Mononuclear cell (primary cell): Measurements from ENCODE around the gene TBX18. TPM values are rescaled to one million over a fixed set of nuclear protein-coding genes. Genes with fewer than 3 reads are reported as not detected.

ENCODE experiments used
- H3K27me3 ChIP-seq: 2 replicates; pipeline ENCODE4 v1.6.0; 2011; ENCODE audit warnings: low read length, control low read depth; ENCODE audit not compliant: insufficient read depth
- H3K4me1 ChIP-seq: 2 replicates; pipeline ENCODE4 v1.5.1; 2011; ENCODE audit warnings: mild to moderate bottlenecking, low read length, control low read depth; ENCODE audit not compliant: insufficient read depth
- H3K4me3 ChIP-seq: 2 replicates; pipeline ENCODE4 v1.5.1; 2011; ENCODE audit warnings: mild to moderate bottlenecking, low read length, moderate library complexity
- H3K9me3 ChIP-seq: 2 replicates; pipeline ENCODE4 v1.5.1; 2011; ENCODE audit warnings: low read depth, mild to moderate bottlenecking, control low read depth, low read length
- total RNA-seq: library from RNA; depleted of rRNA; stranded (reverse); fragments of >200 nt; gene quantifications from one replicate; pipeline ENCODE4 v1.2.3, GENCODE V29; 2012

Gene TBX18
- under 0.01 TPM for total RNA-seq

DNA sequence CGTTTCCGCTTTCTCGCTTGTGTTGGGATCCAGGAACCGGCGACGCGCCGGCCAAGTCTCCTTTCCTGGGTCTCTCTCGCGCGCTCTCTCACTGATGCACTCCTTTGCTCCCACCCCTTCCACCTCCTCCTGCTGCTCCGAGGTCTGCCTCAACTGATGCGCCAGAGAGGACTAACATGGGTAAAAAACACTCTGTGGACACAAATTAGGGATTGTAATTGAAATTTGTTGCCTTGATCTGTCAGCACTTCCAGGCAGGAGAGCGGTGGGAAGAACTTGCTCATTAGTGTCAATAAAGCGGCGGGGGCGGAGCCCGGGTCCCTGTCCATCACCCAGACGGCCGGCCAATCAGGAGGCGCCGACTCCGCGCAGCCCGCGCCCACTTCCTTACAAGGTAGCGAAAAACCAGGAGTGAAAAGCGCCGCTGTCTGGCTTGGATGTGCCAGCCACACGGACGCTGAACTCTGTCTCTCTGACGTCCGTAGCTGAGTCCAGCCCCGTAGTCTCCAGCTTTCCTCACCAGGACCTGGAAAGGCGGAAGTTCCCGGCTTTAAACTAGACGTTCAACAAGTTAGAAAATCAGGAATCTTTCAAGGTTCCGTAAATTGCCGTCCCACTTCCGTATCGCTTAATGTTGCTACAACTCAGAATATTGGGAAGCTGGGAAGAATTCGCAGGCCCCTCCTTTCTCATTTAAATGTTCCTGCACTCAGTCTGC is at the start of gene TBX18:
TSS of gene TBX18 (minus strand) at position 267 of the 718 bp plus-strand sequence. CDS start 417 bp downstream, outside the sequence.
- H3K4me3 ChIP-seq, result no peak within 1 kb of the TSS
- H3K27me3 ChIP-seq, result peaks cover 95% of the 10 kb centered on the region
- peaks cover 8% of the 10 kb centered on the region for H3K4me1 ChIP-seq
- H3K9me3 ChIP-seq, result no peaks in the 10 kb centered on the region

DNA sequence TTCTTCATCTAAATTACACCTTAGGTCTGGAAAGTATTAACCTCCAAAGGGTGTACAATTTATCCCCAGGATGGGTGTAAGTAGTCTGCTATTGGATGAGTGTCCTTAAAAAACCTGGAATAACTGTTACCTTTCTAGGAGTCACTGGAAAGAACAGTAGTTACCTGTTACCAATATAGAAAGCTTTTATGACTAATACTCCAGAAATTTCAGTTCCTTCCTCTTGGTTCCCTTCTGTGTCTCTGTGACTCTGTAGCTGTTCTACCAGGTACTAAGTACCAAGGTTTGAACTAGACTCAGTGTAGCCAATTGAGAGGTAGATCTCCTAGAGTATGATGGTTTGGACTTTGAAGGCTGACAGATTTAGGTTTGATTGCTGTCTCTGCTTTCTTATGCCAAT is 47.0 kb upstream of the TBX18 start:
- no peaks in the 10 kb centered on the region for H3K27me3 ChIP-seq
- H3K4me1 ChIP-seq, result no peaks in the 10 kb centered on the region
- H3K4me3 ChIP-seq, result no peak overlapping the region
- H3K9me3 ChIP-seq, result no peaks in the 10 kb centered on the region

DNA sequence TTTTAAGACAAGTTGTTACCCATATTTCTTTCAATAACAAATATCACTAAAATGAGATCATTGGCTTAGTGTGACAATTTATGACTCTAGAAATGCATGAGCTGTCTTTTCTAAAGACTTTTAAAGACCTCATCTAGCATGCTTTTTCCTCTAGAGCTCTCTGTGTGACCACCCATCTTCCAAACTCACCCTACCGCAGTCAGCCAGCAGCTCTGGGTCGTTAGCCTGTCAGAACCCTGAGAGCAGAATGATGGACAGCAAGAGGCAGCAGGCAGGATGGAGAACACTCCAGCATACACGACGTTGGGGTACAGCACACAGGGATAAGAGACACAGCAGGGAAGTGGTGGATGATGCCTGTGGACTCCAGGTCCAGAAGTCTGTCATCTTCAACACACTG is 45.1 kb upstream of the TBX18 start:
- Histone ChIP-seq H3K9me3 (no peaks in the 10 kb centered on the region), H3K4me1 (no peaks in the 10 kb centered on the region), H3K4me3 (no peak overlapping the region), H3K27me3 (no peaks in the 10 kb centered on the region)

GRCh38 chr6:84808491-84809061 is 44.2 kb upstream of the TBX18 start:
- no peak overlapping the region for H3K4me3 ChIP-seq
- no peaks in the 10 kb centered on the region for H3K4me1 ChIP-seq
- H3K9me3 ChIP-seq, result no peaks in the 10 kb centered on the region
- H3K27me3 ChIP-seq, result no peaks in the 10 kb centered on the region

DNA sequence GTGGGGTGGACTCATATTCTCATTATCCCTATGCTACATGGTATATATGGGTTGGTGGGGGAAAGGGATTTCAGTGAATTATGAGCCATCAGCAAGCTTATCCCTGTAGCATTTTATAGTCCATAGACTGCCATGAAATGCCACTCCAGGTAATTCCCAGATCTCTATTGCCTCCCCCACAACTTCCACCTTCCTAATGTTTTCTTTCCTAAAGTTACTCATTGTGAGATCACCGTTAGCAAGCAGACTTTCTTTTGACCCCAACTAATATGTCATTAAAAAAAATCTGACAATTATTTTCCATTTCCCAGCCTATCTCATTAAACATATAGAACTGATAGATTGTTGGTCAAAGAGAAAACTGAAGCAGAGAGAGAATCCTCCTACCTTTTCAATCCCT is 40.7 kb upstream of the TBX18 start:
- Histone ChIP-seq H3K4me3 (no peak overlapping the region), H3K4me1 (no peaks in the 10 kb centered on the region), H3K27me3 (no peaks in the 10 kb centered on the region), H3K9me3 (no peaks in the 10 kb centered on the region)

DNA sequence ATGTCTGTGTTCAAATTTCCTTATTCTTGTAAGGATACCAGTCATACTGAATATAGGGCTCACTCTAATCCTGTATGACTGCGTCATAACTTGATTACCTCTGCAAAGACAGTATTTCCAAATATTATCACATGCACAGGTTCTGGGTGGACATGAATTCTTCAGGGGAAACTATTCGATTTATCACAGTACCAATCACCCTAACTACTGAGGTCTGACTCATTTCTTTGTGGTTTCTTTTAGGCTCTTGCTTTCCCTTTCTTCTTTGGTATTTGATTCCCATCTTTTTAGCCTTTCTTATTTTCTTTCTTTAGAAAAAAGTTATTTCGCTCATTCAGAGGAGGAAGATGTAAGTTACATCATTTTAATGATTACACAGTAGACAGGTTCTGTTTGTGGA is 40.3 kb upstream of the TBX18 start:
- H3K9me3 ChIP-seq, result no peaks in the 10 kb centered on the region
- H3K4me3 ChIP-seq, result no peak overlapping the region
- H3K27me3 ChIP-seq, result no peaks in the 10 kb centered on the region
- no peaks in the 10 kb centered on the region for H3K4me1 ChIP-seq

- Histone ChIP-seq H3K27me3 (no peaks in the 10 kb centered on the region), H3K4me3 (no peak overlapping the region), H3K4me1 (no peaks in the 10 kb centered on the region), H3K9me3 (no peaks in the 10 kb centered on the region)
Observed at GRCh38 chr6:84801250-84801649, 36.9 kb upstream of the TBX18 start.

GRCh38 chr6:84798257-84798656 is 33.9 kb upstream of the TBX18 start:
- Histone ChIP-seq H3K27me3 (no peaks in the 10 kb centered on the region), H3K4me3 (no peak overlapping the region), H3K9me3 (no peaks in the 10 kb centered on the region), H3K4me1 (no peaks in the 10 kb centered on the region)

GRCh38 chr6:84796343-84796742 is 31.9 kb upstream of the TBX18 start:
- H3K4me3 ChIP-seq, result no peak overlapping the region
- no peaks in the 10 kb centered on the region for H3K27me3 ChIP-seq
- H3K9me3 ChIP-seq, result no peaks in the 10 kb centered on the region
- H3K4me1 ChIP-seq, result no peaks in the 10 kb centered on the region

- Histone ChIP-seq H3K4me1 (no peaks in the 10 kb centered on the region), H3K27me3 (no peaks in the 10 kb centered on the region), H3K9me3 (no peaks in the 10 kb centered on the region), H3K4me3 (no peak overlapping the region)
Observed at GRCh38 chr6:84791927-84792326, 27.5 kb upstream of the TBX18 start.

DNA sequence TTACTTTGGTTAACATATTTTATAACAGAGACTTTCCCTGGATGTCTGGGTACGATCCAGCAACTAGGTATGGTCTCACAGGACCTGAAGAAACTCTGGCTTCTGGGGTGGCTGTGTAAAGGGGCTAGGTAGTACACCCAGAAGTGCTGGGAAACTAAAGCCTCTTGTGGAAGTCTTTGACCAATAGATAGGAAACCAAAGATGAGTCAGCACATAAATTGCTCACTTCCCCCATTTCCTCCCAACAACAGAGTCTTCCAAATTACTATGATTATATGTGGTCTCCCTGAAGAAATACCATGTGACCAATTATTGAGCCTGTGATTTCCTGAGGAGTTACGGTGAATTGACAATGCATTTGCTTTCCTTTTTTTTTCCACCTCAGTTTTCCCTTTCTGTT is 26.8 kb upstream of the TBX18 start:
- Histone ChIP-seq H3K4me3 (no peak overlapping the region), H3K9me3 (no peaks in the 10 kb centered on the region), H3K4me1 (no peaks in the 10 kb centered on the region), H3K27me3 (no peaks in the 10 kb centered on the region)

DNA sequence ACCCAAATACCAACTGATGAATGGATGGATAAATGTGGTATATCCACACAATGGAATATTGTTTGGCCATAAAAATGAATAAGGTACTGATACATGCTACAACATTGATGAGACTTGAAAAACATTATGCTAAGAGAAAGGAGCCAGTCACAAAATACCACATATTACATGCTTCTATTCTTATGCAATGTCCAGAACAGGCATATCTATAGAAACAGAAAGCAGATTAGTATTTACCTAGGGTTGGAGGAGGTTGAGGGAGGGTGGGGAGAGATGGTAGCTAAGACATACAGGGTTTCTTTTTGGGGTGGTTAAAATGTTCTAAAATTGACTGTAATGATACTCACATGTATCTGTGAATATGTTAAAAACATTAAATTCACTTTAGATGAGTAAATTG is 24.8 kb upstream of the TBX18 start:
- no peak overlapping the region for H3K4me3 ChIP-seq
- H3K9me3 ChIP-seq, result no peaks in the 10 kb centered on the region
- no peaks in the 10 kb centered on the region for H3K4me1 ChIP-seq
- H3K27me3 ChIP-seq, result no peaks in the 10 kb centered on the region

DNA sequence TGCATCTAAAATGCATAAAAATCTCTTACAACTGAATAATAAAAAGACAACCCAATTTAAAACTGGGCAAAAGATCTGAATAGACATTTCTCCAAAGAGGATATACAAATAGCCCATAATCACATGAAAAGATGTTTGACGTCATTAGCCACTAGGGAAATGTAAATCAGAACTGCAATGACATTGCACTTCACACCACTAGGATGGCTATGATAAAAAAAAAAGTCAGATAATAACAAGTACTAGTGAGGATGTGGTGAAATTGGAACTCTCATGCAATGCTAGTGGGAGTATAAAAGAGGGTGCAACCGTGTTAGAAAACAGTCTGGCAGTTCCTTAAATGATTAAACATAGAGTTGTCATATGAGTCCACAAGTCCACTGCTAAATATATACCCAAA is 24.3 kb upstream of the TBX18 start:
- no peaks in the 10 kb centered on the region for H3K4me1 ChIP-seq
- no peaks in the 10 kb centered on the region for H3K9me3 ChIP-seq
- no peak overlapping the region for H3K4me3 ChIP-seq
- H3K27me3 ChIP-seq, result no peaks in the 10 kb centered on the region

- Histone ChIP-seq H3K4me3 (no peak overlapping the region), H3K9me3 (no peaks in the 10 kb centered on the region), H3K4me1 (no peaks in the 10 kb centered on the region), H3K27me3 (peaks cover 6% of the 10 kb centered on the region)
Observed at GRCh38 chr6:84785671-84786070, 21.3 kb upstream of the TBX18 start.

DNA sequence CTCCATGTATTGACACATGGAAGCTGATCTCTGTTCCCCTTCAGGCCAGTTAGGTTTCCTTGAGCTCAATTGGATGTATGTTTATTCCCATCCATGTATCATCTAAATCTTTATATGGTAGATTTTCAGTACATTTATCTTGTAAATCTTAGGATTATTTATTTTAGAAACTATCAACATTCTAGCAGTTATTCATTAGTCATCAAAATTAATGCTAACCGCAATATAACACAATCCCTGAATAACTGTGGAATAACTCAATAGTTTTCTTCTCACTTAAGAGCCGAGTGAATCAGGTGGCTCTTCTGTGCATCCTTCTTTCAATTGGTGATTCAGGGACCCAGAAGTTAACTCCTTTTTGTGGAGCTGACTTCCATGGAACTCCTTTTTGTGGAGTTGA is 15.5 kb upstream of the TBX18 start:
- H3K27me3 ChIP-seq, result peaks cover 28% of the 10 kb centered on the region
- H3K9me3 ChIP-seq, result no peaks in the 10 kb centered on the region
- no peaks in the 10 kb centered on the region for H3K4me1 ChIP-seq
- no peak overlapping the region for H3K4me3 ChIP-seq

- no peaks in the 10 kb centered on the region for H3K9me3 ChIP-seq
- H3K27me3 ChIP-seq, result peaks cover 34% of the 10 kb centered on the region
- H3K4me3 ChIP-seq, result no peak overlapping the region
- no peaks in the 10 kb centered on the region for H3K4me1 ChIP-seq
Observed at GRCh38 chr6:84779380-84779779, 15.0 kb upstream of the TBX18 start.
